Effector CD4-positive, alpha-beta T cell (primary cell): ENCODE data around the gene CADPS. TPM values are rescaled to one million over a fixed set of nuclear protein-coding genes. Genes with fewer than 3 reads are reported as not detected.

Experiments
- DNase-seq: peaks from one replicate; pipeline ENCODE4 v3.0.0-alpha.2; 2020
- total RNA-seq: gene quantifications from one replicate; lab custom pipeline; 2026; lab: John Stamatoyannopoulos, UW

Gene CADPS
- not detected for total RNA-seq

DNA sequence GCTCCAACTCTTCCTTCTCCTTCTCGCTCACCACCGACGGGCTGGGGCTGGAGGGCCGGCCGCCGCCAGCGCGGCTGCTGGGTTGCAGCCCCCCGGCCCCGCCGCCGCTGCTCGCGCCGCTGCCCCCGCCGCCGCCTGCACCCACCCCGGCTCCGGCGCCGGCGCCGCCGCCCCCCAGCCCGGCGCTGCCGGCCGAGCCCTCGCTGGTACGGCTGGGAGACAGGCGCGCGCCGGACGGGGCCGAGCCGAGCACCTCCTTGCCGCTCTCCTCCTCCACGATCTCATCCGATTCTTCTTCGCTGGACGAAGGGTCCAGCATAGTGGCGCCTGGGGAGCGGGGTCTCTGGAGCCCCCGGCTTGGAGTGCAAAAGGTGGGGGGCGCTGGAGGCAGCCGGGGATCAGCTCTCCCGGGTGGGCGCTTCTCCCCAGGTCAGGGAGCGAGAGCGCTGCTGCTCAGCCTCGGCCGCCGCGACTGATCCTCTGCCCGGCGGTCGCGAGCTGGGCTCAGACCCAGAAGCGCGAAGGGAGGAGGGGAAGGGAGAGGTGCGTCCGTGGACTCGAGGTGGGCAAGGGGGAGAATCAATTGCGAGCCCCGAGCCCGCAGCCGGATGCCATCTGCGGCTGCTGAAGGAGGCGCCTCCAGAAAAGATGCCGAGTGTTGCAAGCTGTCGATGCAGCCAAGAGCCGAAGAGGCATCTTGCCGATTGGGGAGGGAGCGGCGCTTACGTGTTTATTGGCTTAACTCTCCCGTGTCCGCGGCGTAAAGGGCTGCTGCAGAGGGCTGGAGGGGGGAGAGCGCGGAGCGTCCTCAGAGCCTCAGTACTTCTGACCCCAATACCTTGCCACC is at the start of gene CADPS:
Gene CADPS (minus strand): TSS at position 706 of the 847 bp plus-strand sequence. CDS start 387 bp downstream, at position 319.
- DNase-seq: no peak

DNA sequence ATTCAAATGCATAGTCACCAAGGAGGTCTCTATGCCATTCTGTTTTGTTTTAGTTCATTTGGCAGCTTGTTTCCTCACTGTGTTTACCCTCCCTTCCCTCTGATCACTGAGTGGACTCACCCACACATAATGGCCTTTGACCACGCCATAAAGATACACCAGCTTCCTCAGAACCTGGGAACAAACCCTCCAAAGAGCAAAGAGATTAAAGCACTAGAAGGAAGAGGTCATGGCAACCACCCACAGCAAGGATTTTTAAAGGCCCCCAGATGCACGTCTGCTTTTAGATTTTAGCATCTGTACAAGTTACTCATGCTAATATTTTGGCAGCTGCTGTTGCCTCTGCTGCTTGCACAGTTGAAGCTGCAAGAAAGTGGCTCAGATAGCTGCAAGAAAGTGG is 47.9 kb upstream of the CADPS start:
- no peak for DNase-seq

DNA sequence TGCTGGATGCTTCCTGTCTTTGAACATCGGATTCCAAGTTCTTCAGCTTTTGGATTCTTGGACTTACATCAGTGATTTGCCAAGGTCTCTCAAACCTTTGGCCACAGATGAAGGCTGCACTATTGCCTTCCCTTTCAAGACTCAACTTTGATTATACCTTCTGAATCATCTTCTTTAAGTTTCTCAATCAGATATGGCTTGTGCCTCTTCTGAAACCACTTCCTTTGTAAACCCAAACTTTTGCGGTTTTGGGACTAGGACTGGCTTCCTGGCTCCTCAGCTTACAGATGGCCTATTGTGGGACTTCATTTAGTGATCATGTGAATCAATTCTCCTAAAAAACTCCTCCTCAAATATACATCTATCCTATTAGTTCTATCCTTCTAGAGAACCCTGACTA is 47.1 kb upstream of the CADPS start:
- no peak for DNase-seq

DNA sequence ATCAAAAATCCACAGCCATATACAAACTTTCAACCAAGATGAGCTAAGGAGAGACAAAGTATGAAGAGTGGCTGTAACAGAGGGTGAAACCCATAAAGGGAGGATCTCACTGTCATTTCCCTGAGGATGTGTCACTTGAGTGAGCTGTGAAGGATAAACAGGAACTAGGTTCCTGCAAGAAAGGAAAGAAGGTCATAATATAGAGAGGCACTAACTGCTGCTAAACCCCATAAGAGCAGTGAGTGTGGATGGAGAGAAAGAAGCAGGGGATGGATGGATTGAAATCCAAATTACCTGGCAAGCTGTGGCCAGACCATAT is 45.2 kb upstream of the CADPS start:
- DNase-seq: no peak

DNA sequence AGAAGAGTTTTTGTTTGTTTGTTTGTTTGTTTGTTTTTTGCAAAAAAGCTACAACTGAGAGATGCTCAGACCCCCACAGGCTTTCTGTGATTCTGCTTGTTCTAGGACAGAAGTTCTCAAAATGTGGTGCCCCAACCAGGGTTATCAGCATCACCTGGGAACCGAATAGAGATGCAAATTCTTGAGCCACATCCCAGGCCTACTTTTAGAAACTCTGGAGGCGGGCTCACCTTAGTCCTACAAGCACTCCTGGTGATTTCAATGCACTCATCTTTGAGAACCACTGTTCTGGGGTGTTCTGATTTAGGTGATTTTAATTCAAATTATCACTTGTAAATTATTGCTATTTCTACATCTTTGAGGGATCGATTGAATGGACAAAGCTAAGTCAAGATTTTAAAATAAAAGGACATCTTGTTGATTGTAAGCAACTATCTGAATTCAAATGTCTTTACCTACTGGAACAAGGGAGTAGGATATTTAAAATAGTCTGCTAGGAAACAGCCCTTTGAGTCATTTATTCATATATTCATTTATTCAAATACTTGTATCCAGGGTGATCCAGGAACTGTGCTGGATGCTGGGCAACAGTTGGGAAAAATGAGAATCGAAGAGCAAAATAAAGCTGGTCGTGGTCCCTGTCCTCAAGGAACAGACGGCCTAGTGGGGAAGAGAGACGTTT is 44.7 kb upstream of the CADPS start:
- no peak for DNase-seq

DNA sequence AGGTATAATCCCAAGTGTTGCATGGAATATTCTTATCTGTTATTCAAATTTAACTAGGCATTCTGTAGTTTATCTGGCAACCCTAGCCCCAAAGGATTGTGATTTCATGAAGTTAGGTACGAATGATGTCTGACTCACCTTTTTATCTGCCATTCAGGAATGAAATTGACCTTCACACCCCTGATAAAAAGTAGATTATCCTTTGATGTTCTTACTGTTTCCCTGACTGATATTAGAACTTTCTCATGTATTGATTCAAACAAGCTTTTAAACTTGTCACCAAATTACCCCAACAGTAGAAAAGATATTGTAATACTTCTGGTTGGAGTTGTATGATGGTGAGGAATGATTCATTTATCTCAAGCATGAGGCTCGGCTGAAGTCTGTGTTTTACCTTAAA is 43.6 kb upstream of the CADPS start:
- DNase-seq: no peak

DNA sequence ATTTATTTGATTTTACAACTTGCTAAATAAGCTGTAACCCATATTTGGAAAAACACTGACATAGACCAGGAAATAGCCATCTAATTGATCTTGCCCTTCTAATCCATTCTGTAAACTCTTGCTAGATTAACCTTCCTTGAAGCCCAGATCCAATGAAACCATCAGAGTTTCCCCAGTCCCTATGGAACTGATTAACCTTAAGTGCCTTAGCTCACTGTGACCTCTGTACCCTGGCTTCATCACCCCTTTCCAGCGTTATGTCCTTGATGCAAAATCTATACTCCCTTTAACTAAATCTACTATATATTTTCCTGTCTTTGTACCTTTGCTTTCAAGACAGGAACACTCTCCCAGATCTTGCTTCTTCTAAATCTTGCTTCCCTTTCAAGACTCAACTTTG is 42.9 kb upstream of the CADPS start:
- no peak for DNase-seq

DNA sequence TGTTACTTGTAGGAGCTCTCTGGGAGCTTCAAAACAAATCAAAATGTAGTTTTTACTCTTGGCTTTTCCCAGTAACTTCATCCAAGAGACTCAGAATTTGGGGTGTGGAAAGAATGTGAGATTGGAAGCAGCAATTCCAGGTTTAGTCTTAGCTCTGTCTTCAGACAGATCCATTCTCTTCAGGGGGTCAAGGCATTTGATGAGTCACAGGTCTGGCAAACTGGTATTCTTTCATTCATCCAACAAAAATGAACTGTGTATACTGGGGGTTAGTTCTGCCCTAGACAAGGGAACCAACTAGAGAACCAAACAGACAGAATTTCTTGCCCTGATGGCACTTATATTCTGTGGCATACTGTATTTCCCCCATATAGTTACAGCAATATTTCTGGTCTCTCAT is 36.3 kb upstream of the CADPS start:
- DNase-seq: no peak

DNA sequence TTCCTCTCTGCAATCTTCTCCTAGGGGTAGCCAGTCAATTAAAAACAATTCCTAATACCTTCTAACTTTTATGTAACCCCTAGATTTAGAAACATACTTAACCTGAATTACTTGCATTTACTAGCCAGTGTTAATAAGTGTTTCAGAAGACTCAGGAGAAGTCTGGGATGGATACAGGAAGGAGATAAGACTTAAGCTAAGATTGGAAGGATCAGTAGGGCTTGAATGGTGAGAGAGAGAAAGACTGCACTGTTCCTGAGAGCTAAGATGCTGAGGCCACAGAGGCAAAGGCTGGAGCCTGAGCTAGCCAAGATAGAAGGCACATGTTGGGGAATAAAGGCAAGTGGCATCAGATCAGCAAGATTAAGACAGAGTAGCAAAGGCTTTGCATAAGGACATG is 30.1 kb upstream of the CADPS start:
- no peak for DNase-seq

DNA sequence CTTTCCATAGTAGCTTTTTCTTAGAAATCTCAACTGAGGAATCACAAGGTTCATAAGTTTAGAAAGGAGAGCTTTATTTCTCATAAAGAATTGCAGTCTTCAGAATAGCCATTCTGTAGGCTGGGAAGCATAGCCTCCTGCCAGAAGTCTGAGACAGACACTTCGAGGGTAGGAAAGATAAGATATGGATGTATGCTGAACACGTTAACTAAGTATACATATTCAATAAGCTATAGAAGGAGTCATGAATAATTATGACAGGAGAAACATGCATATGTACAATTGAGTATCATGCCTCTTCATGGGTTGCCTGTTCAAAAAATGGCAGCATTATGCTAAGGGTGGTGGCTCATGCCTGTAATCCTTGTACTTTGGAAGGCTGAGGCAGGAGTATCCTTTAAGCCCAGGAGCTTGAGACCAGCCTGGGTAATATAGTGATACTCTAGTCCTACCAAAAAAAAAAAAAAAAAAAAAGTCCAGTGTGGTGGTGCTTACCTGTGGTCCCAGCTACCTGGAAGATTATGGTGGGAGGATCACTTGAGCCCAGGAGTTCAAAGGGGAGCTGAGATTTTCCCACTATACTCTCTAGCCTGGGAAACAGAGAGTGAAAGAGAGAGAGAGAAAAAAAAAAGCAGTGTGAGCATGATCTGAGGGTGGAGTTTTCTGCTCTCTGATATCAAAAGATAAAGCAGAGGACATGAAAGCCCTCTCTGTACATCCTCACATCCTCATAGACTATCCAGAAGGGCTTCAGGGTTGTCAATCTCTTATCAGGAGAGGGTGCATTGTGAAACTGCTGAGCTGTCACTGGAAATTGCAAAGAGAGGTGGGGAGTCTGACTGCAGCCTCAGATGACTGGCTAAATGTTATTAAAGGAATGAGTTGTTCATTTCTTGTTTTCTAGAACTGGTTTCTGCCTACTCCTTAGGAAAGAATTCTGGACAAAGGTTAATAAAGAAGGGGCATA is 23.6 kb upstream of the CADPS start:
- no peak for DNase-seq

DNA sequence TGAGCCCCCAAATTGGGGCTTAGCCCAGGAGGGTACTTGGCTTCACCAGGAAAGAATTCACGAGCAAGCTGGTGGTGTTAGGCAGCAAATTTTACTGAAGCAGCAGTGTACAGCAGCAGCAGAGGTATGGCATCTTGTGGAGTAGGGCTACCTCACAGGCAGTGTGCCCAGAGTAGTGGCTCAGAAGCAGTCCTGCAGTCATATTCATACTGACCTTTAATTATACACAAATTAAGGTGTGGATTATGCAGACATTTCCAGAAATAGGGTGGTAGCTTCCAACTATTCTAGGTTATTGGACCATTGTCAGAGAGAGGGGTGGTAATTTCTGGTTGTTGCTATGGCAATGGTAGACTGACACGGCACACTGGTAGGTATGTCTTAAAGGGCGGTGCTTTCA is 20.7 kb upstream of the CADPS start:
- DNase-seq: no peak

DNA sequence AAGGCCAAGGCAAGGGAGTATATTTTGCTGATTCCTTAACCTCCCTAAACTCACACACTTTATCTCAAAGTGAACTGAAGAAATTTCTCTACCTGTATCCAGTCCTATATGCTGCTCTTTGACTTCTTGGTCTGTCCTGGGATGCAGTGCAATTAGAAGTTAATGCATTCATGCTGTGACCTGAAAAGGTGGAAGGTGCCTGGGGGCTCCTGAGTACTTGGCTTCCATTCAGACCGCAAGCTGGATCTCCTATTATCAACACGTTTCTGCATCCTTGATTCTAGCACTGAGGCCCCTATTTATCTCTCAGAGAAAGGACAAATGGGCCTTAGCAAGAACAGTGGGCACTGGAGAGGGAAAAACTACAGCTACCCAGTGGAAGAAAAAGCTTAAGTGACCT is 17.7 kb upstream of the CADPS start:
- no peak for DNase-seq

DNA sequence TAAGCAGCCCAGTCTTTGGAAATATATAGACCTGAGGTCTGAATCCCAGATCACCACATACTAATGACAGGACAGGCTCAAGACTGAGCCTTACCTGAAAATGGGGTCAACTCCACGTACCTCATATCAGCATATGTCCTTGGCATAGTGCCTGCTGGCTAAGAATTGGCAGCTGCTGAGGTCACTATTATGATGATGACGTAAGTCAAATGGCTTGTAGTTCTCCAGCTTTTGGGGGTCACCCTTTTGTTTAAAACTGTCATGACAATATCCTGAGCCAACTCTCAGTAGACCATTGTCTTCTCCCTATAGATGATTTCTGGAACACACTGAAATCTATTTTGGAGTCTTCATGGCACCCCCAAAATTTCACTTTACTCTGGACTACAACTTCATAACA is 16.8 kb upstream of the CADPS start:
- DNase-seq: no peak

DNA sequence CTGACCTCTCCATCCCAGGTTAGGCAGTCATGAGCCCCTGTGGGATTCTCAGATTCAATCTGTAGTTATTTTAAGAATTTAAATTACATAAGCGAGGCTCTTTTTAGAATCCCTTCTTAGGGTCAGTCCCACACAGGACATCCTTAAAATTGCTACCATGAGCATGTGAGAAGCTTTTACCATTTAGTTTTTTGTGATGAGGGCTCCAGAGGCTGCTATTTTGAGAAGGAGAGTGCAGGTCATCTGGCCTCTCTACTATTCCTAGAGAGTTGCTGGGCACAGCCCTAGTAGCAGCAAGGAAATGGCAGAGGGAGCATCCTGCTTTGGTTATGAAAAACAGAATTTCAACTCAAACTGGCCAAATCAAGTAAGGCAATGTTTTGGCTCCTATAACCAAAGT is 13.6 kb upstream of the CADPS start:
- no peak for DNase-seq

DNA sequence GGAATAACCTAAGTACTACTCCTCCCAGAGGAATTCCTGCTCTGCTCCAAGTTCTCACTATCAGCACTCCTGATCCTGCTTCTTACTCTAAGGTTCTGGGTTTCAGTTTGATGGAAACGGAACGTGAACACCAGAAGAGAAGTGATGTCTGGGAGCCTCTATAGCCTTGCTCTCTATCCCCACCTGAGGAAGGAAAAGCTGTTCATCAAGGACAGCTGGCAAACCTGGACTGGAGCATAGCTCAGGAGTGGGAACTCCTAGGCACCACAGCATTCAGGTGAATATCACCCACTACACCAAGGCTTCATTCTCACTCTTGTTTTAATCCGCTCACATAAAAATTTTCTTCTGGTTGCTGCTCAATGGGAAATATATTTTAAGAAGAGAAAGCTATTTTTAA is 13.0 kb upstream of the CADPS start:
- DNase-seq: no peak

DNA sequence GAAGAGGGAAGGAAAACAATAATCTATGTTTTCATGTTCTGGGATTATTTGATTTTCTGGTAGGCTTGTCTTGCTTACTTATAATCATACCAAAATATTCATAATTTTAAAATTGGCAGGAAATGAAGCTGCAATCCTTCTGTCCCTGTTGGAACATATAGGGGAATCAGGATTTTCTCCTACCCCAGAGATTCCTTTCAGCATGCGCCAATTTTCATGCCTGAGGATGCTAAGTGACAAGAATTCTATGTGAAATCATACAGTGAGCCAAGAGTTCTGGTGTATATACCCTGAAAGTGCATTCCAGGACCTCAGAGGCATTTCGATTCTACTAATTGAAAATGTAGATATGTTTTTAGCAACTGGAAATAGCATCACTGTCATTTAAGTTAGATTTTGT is 9.9 kb upstream of the CADPS start:
- no peak for DNase-seq

DNA sequence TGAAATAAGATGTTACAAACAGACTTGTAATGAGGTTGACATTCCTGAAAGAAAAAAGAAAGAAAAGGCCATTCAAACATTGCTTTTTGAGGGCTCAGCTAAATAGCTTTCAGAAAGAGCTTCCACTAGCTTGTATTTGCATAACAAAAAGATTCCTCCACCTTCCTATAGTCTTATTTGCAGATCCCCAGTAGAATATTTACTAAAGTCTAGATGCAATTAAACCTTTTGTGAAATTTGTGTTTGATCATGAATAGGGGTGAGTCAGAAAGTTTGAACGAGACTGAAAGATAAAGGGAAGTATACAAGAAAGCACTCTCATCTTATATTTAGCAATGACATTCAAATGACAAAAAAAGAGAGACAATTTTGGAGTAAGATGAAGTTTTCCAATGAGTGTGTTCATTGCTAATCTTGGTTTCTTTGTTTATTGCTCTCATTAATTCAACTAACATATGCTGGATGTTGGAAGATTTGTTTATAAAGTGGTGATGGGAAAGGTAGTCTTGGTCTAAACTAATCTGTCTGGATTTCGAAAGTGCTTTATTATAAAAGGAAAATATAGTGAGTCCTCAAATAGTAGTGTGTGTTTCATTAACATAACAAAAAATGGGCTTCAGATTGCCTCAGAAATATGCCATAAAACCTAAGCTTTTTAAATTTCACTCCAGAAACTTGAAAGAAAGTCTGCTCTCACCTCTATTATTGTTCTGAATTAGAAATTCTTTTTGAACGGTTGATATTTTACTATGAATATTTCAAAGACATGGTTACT is 9.1 kb upstream of the CADPS start:
- DNase-seq: no peak

DNA sequence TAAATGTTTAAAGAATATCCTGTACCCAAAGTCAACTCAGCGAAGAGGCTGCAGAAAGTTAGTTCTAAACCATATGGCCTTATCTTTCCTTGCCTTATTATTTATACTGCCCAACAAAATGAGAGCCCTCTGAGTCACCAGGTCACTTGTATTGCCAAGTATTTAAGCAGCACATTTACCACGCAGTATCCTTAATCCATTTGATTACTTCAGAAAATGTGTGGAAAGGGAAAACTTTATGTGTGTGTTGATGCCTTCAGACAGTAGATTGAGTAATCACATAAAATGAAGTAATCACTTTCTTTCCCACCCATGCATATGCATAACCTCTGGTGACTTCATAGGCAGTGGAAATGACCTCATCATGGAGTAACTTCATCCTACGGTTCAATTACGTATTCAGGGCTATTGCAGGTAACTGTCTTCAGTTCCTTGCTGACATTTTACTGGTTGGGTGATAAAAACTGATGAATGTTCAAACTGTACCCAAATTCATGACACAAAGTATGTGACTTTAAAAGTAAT is 7.5 kb upstream of the CADPS start:
- no peak for DNase-seq

DNA sequence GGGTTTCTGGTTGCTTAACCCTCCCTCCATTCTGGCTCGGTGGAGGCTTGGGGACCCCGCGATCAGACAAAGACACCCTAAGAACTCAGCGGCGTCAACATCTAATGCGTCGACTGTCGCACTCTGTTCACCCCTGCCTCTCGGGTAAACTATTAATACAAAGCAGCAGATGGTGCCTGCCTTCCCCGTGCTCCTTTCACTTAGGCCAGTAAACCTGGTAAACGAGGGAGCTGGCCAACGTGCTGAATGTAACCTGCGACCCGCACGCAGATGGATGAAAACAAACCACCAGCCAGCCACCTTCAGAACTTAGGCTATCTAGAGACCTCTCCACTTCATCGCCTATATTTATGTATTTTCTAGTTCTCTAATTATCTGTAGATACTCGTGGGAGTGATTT is 848 bp upstream of the CADPS start:
- no peak for DNase-seq

DNA sequence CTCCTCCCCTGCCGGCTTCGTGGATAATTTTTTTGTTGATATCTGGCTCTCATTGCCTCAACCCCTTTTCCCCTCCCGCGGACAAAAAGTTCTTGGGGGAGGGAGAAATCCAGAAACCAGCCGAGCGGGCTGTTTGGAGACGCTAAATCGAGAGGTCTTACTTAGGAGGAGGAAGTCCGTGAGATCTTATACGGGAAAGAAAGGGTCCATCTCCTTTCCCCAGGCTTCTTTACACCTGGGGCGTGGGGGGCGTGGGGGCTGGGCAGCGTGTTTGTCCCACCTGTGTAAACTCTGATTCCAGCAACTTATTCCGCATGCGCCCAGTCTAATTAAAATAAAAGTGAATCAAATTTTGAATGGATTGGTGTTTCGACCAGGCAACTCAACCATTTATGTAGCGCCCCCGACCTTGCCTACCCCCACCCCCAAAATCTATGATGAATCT is 364 bp upstream of the CADPS start:
- DNase-seq: no peak

DNA sequence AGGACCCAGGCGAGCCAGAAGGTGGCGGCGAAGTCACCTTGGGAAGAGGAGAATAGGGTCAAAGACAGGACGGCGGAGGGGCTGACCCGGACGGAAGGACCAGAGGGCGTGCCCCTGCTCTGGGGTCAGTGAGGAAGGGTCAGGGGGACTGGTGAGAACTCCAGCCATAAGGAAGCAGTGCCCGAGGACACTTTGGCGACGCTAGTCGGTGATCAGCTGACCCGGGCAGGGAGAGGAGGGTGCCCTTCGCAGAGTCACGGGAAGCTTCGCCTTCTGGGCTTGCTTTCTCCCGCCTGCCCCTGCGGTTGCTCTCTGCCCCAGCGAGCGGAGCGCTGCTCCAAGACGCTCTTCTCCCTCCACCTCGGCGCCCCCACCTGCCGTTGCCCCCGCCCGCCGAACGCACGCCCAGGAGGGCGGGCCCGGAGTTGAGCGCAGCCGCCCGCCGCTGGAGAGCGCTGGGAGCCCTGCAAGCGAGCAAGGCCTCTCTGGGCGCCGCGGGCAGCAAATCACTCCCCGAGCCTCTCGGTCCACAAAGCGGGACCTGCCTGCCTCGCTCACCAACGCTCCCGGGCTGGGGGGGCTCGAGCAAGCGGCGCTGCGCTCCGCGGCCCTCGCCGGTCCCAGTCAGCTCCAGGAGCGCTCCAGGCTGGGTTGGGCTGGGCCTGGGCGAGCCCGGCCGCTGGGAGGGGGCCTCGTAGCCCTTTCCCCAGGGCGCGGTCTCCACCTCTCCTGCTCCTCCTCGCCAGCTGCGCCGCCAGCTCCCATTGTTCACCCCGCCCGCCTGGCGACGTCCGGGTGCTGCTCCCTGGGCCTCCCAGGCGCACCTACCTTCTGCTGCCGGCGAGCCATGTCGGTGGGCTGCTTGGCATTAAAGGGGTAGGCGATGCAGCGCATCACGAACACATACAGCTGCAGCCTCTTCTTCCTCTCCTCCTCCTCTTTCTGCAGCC is 1.2 kb downstream of the CADPS start:
- DNase-seq: no peak
